Retinal pigment epithelial cell (primary cell): ENCODE measurements around the gene CBLIF.
"Not testable (repeated sequence)": the region's sequence is repeated elsewhere in the genome, so short reads cannot be mapped to it uniquely, and the experiment has no call there.

Experiments
- DNase-seq: peaks from one replicate; pipeline ENCODE4 v3.0.0-alpha.2; 2010; ENCODE audit warnings: low read depth
- H3K4me3 ChIP-seq: 2 replicates; pipeline ENCODE4 v1.5.1; 2011; ENCODE audit warnings: mild to moderate bottlenecking, low read length, control low read depth, moderate library complexity
- CTCF ChIP-seq: conservative IDR thresholded peaks from 2 replicates; pipeline ENCODE4 v1.5.1; 2011; ENCODE audit warnings: low read depth, low read length, control low read depth, inconsistent platforms

CBLIF gene

DNA sequence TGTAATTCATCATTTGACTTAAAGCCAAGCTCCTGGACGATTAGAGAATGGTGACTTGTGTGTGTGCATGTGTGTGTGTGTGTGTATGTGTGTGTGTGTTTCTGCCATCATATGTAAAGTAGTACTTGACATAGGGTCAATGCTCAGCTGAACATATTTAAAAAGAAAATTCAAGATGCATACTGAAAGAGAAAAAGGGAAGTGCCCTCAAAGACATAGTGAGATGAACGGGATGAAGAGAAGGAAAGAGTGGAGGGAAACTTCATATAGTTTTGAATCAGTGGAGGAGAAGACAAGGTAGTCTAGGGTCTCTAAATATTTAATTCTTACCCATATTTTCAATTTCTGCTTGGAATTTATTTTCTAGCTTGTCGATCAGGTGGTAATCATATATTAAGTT, 17.0 kb upstream of the CBLIF start:
- H3K4me3 ChIP-seq: no peak overlapping the region
- DNase-seq: no peak
- no peak for TF ChIP-seq CTCF

- no peak overlapping the region for H3K4me3 ChIP-seq
- no peak for DNase-seq
- TF ChIP-seq CTCF: no peak
Observed at GRCh38 chr11:59859673-59860072, 14.4 kb upstream of the CBLIF start.

DNA sequence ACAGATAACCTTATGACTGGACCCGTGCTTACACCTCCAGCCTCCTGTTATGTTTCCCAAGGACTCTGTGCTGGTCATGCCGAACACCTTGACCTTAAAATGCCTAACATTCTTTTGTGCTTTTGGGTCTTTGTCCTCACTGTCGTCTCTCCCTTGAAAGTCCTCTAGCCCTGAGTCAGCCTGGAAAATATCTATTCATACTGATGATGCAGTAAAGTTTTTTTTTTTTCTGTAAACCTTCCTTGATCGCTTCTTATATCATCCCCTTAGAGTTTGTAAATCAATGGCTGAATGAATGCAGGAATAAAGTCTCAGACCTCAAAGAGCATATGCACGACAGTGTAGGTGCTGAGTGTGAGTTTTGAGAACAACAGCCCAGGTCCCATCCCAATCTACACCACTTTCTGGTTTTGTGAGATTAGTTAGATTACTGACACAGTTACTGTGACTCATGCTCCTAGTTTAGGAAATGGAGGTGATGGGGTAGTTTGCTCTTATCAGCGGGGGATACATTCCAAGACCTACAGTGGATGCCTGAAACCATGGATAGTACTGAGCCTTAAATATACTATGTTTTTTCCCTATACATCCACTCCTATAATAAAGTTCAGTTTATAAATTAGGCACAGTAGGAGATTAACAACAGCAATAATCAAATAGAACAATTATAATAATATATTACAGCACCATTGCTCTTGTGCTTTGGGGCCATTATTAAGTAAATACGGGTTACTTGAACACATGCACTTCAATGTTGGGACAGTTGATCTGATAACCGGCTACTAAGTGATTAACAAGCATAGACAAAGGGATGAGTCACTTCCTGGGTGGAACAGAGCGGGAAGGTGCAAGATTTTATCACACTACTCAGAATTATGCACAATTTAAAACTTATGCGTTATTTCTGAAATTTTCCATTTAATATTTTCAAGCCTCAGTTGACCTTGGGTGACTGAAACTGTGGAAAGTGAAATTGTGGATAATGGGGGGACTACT, 12.4 kb upstream of the CBLIF start:
- no peak for DNase-seq
- H3K4me3 ChIP-seq: no peak overlapping the region
- no peak for TF ChIP-seq CTCF

DNA sequence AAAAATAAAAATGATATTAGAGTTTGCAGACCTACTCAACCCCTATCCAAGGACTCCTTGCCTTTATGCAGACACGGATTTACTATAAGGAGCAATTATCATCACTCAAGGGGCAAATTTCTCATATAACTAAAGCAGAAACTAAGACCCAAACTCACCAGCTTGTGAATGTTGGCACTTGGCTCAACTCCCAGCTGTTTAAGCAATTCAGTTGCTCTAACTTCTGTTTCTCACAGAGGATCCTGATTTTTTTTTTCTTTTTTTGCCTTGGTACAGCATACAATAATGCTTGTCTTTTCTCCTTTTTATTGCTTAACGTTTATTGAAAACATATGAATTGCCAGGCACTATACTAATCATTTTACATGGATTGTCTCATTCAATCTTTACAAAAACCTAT, 9.6 kb upstream of the CBLIF start:
- DNase-seq: no peak
- no peak for TF ChIP-seq CTCF
- no peak overlapping the region for H3K4me3 ChIP-seq

GRCh38 chr11:59851416-59851815, 6.1 kb upstream of the CBLIF start:
- not testable (repeated sequence) for H3K4me3 ChIP-seq, DNase-seq

DNA sequence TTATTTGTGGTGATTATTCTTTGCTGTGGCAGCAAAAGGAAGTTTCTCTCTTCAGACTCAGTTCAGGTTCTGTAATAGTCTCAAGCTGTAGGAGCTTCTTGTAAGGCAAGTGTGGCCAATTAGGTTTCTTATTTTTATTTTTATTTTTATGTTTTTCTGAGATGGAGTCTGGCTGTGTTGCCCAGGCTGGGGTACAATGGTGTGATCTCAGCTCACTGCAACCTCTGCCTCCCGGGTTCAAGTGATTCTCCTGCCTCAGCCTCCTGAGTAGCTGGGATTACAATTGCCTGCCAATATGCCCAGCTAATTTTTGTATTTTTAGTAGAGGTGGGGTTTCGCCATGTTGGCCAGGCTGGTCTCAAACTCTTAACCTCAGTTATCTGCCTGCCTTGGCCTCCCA, 4.3 kb upstream of the CBLIF start:
- DNase-seq, H3K4me3 ChIP-seq: not testable (repeated sequence)

DNA sequence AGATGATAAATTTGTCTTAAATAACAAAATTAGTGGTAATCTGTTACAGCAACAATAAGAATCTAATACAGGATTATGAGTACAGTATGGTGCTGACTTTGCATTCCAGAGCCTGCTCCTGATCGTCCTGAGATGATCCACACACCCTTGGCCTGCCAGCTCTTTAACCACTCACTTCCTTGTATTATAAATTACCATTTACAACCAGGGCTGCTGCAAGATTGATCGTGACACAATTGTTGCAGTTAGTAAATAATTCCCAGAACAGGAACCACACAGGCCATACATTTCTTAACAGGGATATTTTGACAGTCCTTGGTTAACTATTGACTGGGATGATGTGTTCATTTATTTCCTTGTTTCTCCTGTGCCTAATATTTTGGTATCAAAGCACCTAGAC, 3.8 kb upstream of the CBLIF start:
- H3K4me3 ChIP-seq: no peak overlapping the region
- TF ChIP-seq CTCF: no peak
- no peak for DNase-seq

GRCh38 chr11:59848439-59848838, 3.1 kb upstream of the CBLIF start:
- DNase-seq, H3K4me3 ChIP-seq: not testable (repeated sequence)
